Measurements from ENCODE around the gene EIF2S2. TPM values are rescaled to one million over a fixed set of nuclear protein-coding genes. Genes with fewer than 3 reads are reported as not detected.

EIF2S2 gene, protein sequence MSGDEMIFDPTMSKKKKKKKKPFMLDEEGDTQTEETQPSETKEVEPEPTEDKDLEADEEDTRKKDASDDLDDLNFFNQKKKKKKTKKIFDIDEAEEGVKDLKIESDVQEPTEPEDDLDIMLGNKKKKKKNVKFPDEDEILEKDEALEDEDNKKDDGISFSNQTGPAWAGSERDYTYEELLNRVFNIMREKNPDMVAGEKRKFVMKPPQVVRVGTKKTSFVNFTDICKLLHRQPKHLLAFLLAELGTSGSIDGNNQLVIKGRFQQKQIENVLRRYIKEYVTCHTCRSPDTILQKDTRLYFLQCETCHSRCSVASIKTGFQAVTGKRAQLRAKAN
- 160 and 165 TPM in 2 replicates for total RNA-seq

DNA sequence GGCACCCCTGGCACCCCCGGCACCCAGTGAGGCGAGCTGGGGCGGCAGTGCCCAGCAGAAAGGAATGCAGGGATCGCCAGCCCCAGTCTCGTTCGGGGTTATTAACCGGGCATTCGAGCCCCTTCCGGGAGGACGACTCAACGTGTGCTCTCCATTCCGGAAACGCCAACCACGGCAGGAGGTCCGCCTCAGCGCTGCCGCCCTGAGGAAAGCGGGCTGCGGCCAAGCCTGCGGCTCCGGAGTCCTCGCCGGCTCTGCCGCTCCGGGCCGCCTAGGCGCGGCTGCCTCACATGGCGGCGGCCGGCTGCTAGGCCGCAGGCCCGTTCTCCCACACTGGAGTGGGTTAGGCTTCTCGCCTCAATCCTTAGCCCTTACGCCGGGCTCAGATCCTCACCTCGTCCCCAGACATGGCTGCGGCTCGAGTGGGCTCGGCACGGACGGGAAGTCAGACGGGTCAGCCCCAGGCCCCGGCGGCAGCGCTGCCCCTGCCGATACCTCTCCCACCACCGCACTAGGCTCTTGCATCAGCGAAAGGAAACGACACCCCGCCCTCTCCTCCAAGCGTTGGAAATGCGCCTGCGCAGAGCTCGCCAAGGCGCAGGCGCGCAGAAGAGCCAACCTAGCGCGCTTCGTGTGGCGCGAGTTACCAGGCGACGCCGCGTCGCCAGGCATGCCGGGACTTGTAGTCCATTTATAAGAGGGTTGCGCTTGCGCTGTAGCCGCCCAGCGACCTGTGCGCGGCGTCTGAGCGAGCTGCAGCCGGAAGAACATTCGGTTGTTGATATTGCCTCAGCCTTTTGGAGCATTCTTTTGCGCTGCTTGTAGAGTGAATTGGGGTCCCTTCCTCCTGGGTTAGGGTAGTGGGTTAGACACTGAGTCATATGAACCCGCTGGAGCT, at the start of gene EIF2S2:
Gene EIF2S2, minus strand, starts transcription at position 542 of the 898 bp plus-strand sequence. Its CDS starts 133 bp downstream, at position 409.

Other genes with a start within 250 kb of the EIF2S2 start
- 62.6 and 71.1 TPM in 2 replicates for gene RALY, start 118.3 kb downstream of the EIF2S2 start, total RNA-seq
- gene ASIP, start 129.2 kb upstream of the EIF2S2 start, total RNA-seq: not detected in 2 replicates
- 124 and 130 TPM in 2 replicates for gene AHCY, start 191.1 kb upstream of the EIF2S2 start, total RNA-seq

Data from epithelial cell of umbilical artery (primary cell).